ENCODE results near the gene AMPD3. TPM values are rescaled to one million over a fixed set of nuclear protein-coding genes. Genes with fewer than 3 reads are reported as not detected.

AMPD3 gene
- total RNA-seq, 1 donor from 2014 or later: 2.2 TPM

DNA sequence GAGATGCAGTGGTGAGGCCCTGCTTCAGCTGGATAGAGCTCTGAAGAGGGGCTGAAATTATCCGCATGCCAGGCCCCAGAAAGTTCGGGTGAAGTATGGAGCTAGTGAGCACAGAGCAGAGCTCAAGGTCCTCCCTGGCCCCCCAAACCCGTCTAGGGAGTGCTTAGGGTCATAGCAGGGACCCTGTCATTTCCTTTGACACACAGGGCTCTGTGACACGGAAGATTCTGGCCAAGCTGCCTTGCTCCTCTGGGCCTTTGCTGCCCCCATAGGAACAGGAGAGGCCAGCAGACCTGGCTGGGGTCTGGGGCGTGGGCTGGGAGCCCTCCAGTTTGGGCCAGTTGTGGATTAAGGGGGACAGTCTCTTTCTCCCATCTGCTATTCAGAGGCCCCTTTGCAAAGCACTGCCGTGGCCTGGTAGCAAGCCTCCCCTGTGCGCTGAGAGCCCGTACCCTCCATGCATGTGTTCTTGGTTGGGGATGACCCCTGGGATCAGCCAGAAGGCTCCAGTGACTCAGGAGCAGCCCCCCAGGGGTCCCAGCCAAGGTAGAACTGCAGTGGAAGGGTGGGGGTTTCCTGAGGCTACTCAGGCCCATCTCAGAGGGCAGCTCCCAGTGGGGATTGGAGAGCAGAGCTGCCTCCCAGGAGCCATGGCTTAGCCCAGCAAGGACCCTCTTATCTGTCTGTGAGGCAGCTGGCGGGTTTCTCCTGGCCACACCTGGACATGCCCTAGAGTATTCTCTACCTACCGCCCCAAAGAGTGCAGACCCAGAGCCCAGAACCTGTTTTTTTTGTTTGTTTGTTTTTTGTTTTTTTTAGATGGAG, 43.6 kb downstream of the AMPD3 start:
- peaks cover 4% of the 10 kb centered on the region for H3K9me3 Mint-ChIP-seq (ENCODE audit: low read depth)
- no peaks in the 10 kb centered on the region for H3K4me1 Mint-ChIP-seq (ENCODE audit: low read depth)
- H3K27ac Mint-ChIP-seq (ENCODE audit: unreplicated experiment): no peak overlapping the region
- H3K36me3 Mint-ChIP-seq (ENCODE audit: low read depth): peaks cover 9% of the 10 kb centered on the region
- no peak overlapping the region for H3K4me3 Mint-ChIP-seq (ENCODE audit: unreplicated experiment)
- TF ChIP-seq, protein P1, sequence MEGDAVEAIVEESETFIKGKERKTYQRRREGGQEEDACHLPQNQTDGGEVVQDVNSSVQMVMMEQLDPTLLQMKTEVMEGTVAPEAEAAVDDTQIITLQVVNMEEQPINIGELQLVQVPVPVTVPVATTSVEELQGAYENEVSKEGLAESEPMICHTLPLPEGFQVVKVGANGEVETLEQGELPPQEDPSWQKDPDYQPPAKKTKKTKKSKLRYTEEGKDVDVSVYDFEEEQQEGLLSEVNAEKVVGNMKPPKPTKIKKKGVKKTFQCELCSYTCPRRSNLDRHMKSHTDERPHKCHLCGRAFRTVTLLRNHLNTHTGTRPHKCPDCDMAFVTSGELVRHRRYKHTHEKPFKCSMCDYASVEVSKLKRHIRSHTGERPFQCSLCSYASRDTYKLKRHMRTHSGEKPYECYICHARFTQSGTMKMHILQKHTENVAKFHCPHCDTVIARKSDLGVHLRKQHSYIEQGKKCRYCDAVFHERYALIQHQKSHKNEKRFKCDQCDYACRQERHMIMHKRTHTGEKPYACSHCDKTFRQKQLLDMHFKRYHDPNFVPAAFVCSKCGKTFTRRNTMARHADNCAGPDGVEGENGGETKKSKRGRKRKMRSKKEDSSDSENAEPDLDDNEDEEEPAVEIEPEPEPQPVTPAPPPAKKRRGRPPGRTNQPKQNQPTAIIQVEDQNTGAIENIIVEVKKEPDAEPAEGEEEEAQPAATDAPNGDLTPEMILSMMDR (IDR thresholded peaks at IDR 0.05): no peak
- H3K27me3 Mint-ChIP-seq (ENCODE audit: low read depth): no peaks in the 10 kb centered on the region
- DNase-seq (ENCODE audit: low spot score): no peak

DNA sequence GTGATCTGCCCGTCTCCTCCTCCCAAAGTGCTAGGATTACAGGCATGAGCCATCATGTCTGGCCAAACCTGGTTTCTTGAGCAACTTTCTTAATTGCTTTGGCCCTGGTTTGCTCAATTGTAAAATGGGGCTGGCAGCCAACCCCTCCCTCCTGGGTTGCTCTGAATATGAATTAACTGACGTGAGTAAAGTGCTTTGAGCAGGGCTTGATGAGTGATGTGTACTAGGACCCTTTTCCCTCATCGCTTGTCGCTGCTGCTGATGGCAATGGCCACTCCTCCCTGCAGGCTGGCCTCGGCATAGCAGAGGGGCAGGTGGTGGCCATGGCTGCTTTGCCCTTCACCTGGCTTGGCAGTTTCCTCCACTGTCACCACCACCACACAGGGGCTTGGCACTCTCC, 44.4 kb downstream of the AMPD3 start:
- H3K36me3 Mint-ChIP-seq (ENCODE audit: low read depth): peaks cover 6% of the 10 kb centered on the region
- no peaks in the 10 kb centered on the region for H3K4me1 Mint-ChIP-seq (ENCODE audit: low read depth)
- H3K9me3 Mint-ChIP-seq (ENCODE audit: low read depth): no peaks in the 10 kb centered on the region
- TF ChIP-seq, protein P1 (IDR thresholded peaks at IDR 0.05): no peak
- no peak for DNase-seq (ENCODE audit: low spot score)
- no peak overlapping the region for H3K4me3 Mint-ChIP-seq (ENCODE audit: unreplicated experiment)
- no peak overlapping the region for H3K27ac Mint-ChIP-seq (ENCODE audit: unreplicated experiment)
- no peaks in the 10 kb centered on the region for H3K27me3 Mint-ChIP-seq (ENCODE audit: low read depth)

DNA sequence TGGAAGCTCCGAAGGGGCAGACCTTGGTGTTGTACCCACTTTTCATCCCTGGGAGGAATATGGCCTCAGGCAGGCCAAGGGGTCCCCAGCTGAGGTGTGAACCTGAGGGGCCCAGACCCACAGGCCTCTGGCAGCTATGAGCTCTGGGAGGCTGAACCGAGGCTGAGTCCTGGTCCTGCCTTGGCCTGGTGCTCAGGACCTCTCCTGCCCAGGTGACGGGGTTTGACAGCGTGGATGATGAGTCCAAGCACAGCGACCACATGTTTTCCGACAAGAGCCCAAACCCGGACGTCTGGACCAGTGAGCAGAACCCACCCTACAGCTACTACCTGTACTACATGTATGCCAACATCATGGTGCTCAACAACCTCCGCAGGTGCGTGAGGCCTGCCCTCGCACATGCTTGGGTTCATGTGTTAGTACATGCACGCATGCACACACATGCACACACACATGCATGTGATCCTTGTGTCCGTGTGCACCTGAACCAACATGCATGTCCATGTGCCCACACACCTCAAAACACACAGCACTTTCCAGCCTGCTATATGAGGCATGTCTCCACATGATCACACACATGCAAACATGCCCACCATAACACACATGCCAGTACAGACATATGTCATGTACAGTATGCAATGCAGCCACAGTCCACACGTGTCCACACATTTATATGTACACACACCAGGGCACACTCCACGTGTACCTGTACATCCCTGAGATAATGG, 45.0 kb downstream of the AMPD3 start:
- H3K27me3 Mint-ChIP-seq (ENCODE audit: low read depth): no peaks in the 10 kb centered on the region
- H3K4me3 Mint-ChIP-seq (ENCODE audit: unreplicated experiment): no peak overlapping the region
- no peak overlapping the region for H3K27ac Mint-ChIP-seq (ENCODE audit: unreplicated experiment)
- TF ChIP-seq, protein P1 (IDR thresholded peaks at IDR 0.05): no peak
- H3K4me1 Mint-ChIP-seq (ENCODE audit: low read depth): no peaks in the 10 kb centered on the region
- H3K36me3 Mint-ChIP-seq (ENCODE audit: low read depth): peaks cover 4% of the 10 kb centered on the region
- no peak for DNase-seq (ENCODE audit: low spot score)
- H3K9me3 Mint-ChIP-seq (ENCODE audit: low read depth): no peaks in the 10 kb centered on the region

DNA sequence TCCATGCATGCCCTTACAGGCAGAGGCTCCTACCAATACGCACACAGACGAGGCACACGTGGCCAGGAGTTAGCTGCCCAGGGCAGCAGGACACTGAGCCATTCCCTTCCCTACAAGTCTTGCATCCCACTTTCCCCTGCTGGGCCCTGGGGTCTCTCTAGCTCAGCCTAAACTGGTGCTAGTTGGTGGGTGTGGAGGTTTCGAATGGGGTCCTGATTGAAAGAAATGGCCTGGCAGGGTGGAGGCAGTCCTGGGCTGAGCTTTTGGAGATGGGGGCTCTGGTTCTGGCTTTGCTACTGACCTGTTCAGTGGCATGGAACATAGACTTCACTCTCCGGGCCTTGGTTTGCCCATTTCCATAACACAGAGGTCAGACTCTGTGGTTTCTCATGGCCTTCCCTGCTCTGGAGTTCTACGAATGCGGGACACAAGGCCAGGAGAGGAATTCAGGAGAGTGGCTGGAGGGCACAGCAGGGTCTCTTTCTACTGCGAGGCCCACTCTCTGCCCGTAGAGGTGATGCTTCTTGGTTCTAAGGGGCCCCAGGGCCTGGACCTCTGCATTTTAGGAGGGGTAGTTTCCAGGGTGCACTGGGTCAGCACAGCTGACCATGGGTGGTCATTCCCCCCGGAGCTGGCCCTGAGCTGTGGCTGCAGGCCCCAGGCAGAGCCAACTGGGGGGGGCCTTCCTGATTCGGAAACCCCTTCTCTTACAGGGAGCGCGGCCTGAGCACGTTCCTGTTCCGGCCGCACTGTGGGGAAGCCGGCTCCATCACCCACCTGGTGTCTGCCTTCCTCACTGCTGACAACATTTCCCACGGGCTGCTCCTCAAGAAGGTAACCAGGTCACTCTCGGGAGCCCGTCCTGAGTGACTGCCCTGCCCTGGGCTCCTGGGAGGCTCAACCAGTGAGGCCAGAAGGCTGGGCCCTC, 46.0 kb downstream of the AMPD3 start:
- Mint-ChIP-seq H3K27me3 (ENCODE audit: low read depth) (no peaks in the 10 kb centered on the region), H3K27ac (ENCODE audit: unreplicated experiment) (no peak overlapping the region), H3K4me1 (ENCODE audit: low read depth) (no peaks in the 10 kb centered on the region), H3K9me3 (ENCODE audit: low read depth) (no peaks in the 10 kb centered on the region), H3K4me3 (ENCODE audit: unreplicated experiment) (no peak overlapping the region), H3K36me3 (ENCODE audit: low read depth) (peaks cover 4% of the 10 kb centered on the region)
- DNase-seq (ENCODE audit: low spot score): no peak
- TF ChIP-seq, protein P1 (IDR thresholded peaks at IDR 0.05): no peak

Data from chondrocyte (in vitro differentiated cells).